ENCODE results near the gene HIGD2A. TPM values are rescaled to one million over a fixed set of nuclear protein-coding genes. Genes with fewer than 3 reads are reported as not detected.

The HIGD2A gene
- total and polyA plus RNA-seq, 2 of the 13 experiments (the other 11 are each of a cell fraction or from before 2014, with no cell fraction given), result 89.2 to 146 TPM

GRCh38 chr5:176360894-176361436 is 27.6 kb upstream of the HIGD2A start (continued):
- TF ChIP-seq, protein P1, sequence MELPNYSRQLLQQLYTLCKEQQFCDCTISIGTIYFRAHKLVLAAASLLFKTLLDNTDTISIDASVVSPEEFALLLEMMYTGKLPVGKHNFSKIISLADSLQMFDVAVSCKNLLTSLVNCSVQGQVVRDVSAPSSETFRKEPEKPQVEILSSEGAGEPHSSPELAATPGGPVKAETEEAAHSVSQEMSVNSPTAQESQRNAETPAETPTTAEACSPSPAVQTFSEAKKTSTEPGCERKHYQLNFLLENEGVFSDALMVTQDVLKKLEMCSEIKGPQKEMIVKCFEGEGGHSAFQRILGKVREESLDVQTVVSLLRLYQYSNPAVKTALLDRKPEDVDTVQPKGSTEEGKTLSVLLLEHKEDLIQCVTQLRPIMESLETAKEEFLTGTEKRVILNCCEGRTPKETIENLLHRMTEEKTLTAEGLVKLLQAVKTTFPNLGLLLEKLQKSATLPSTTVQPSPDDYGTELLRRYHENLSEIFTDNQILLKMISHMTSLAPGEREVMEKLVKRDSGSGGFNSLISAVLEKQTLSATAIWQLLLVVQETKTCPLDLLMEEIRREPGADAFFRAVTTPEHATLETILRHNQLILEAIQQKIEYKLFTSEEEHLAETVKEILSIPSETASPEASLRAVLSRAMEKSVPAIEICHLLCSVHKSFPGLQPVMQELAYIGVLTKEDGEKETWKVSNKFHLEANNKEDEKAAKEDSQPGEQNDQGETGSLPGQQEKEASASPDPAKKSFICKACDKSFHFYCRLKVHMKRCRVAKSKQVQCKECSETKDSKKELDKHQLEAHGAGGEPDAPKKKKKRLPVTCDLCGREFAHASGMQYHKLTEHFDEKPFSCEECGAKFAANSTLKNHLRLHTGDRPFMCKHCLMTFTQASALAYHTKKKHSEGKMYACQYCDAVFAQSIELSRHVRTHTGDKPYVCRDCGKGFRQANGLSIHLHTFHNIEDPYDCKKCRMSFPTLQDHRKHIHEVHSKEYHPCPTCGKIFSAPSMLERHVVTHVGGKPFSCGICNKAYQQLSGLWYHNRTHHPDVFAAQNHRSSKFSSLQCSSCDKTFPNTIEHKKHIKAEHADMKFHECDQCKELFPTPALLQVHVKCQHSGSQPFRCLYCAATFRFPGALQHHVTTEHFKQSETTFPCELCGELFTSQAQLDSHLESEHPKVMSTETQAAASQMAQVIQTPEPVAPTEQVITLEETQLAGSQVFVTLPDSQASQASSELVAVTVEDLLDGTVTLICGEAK (IDR thresholded peaks at IDR 0.05), result no peak
- TF ChIP-seq, protein P1 (CRISPR knock-in tag; IDR thresholded peaks at IDR 0.05), result 0 out of 2 replicates have a peak, but pooled peaks have one; percentile 12
- TF ChIP-seq BCL6 (CRISPR knock-in tag; IDR thresholded peaks at IDR 0.05) (no peak), FLYWCH1 (CRISPR knock-in tag; IDR thresholded peaks at IDR 0.05) (no peak), ZSCAN22 (CRISPR knock-in tag; IDR thresholded peaks at IDR 0.05) (no peak), SRSF1 (optimal IDR thresholded peaks at IDR 0.05; ENCODE audit: low read depth, low read length) (peak; percentile 14), ZNF710 (CRISPR knock-in tag; IDR thresholded peaks at IDR 0.05; ENCODE audit: borderline replicate concordance) (no peak), ZNF577 (CRISPR knock-in tag; IDR thresholded peaks at IDR 0.05; ENCODE audit: borderline replicate concordance, low read depth) (no peak), REL (CRISPR knock-in tag; conservative IDR thresholded peaks at IDR 0.05) (0 out of 2 replicates have a peak, but pooled peaks have one; percentile 2), ZNF343 (CRISPR knock-in tag; IDR thresholded peaks at IDR 0.05) (0 out of 2 replicates have a peak, but pooled peaks have one; percentile 6), KAT2B (IDR thresholded peaks at IDR 0.05; ENCODE audit: borderline replicate concordance, low read depth, low read length) (no peak), TCF12 (IDR thresholded peaks at IDR 0.05) (no peak), TCF12 (CRISPR knock-in tag; IDR thresholded peaks at IDR 0.05) (0 out of 2 replicates have a peak, but pooled peaks have one; percentile 0), SMYD3 (CRISPR knock-in tag; IDR thresholded peaks at IDR 0.05) (no peak), ZFP91 (CRISPR knock-in tag; IDR thresholded peaks at IDR 0.05; ENCODE audit: borderline replicate concordance) (no peak)

Measured in HepG2 (cell line).